HFF-Myc (cell line): ENCODE measurements around the gene SPHK2.

Experiments used
- DNase-seq: peaks from one replicate; pipeline ENCODE4 v3.0.0-alpha.2; 2011; ENCODE audit warnings: low read depth; ENCODE audit errors: extremely low read depth
- H3K4me3 ChIP-seq: replicated peaks from 2 replicates; pipeline ENCODE4 v1.5.1; 2011; ENCODE audit warnings: low read depth, mild to moderate bottlenecking, control low read depth, low read length
- TF ChIP-seq, protein P1 (sequence below): IDR thresholded peaks from 2 replicates; pipeline ENCODE4 v1.5.1; 2012; ENCODE audit warnings: mild to moderate bottlenecking, low read depth, low read length, control low read depth; ENCODE audit errors: missing control alignments

Gene SPHK2

DNA sequence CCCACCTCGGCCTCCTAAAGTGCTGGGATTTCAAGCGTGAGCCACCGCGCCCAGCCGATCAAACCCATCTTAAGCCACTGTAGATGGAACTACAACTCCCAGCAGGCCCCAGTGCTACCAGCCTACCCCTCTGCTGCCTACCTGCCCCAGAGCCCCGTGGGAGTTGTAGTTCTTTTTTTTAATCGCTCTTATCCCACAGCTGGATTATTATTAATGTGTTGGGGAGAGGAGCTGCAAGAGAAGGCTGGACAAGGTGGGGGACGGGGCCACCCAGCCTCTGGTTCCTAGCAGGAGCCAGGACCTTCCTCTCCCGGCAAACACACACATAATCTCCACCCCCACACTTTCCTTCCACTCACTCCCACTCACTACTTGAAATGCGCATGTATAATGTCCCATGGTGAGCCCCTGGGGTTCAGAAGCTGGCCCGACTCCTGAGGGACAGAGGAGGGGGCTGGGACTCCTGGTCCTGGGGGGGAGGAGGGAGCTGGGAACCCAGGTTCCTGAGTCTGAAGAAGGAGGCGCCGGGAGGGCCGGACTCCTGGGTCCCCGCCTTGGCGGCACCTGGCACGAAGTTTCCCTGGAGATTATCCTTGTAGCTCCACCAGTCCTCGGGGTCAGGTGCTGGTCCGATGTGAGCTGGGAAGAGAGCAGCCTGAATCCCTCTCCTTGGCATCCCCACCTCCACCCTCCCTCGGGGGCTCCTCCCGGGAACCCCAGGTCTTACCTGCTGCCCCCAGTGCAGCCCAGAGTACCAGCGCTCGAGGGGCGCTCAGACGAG, 25.7 kb downstream of the SPHK2 start:
- no peak for DNase-seq
- H3K4me3 ChIP-seq = peak overlapping the region; percentile 58
- TF ChIP-seq, protein P1, sequence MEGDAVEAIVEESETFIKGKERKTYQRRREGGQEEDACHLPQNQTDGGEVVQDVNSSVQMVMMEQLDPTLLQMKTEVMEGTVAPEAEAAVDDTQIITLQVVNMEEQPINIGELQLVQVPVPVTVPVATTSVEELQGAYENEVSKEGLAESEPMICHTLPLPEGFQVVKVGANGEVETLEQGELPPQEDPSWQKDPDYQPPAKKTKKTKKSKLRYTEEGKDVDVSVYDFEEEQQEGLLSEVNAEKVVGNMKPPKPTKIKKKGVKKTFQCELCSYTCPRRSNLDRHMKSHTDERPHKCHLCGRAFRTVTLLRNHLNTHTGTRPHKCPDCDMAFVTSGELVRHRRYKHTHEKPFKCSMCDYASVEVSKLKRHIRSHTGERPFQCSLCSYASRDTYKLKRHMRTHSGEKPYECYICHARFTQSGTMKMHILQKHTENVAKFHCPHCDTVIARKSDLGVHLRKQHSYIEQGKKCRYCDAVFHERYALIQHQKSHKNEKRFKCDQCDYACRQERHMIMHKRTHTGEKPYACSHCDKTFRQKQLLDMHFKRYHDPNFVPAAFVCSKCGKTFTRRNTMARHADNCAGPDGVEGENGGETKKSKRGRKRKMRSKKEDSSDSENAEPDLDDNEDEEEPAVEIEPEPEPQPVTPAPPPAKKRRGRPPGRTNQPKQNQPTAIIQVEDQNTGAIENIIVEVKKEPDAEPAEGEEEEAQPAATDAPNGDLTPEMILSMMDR = no peak

DNA sequence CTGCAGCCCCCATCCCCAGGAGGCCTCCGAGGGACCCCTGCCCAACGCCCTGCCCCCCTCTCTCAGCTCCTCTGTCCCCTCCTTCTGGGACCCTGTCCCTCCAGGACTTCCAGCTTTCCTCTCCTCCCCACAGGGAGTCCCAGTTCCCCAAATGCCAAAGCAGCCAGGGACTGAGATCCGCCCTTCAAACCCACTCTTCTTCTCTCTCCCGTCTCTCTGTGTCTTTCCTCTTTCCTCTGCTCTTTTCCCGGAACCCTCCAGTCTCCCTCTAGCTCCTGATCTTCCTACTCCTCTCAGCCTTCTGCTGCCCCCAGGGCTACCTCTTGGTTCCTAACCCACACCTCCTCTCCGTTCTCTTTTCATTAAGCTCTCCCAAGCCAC, 26.3 kb downstream of the SPHK2 start:
- DNase-seq = no peak
- peak overlapping the region; percentile 58 for H3K4me3 ChIP-seq
- TF ChIP-seq, protein P1 = no peak

DNA sequence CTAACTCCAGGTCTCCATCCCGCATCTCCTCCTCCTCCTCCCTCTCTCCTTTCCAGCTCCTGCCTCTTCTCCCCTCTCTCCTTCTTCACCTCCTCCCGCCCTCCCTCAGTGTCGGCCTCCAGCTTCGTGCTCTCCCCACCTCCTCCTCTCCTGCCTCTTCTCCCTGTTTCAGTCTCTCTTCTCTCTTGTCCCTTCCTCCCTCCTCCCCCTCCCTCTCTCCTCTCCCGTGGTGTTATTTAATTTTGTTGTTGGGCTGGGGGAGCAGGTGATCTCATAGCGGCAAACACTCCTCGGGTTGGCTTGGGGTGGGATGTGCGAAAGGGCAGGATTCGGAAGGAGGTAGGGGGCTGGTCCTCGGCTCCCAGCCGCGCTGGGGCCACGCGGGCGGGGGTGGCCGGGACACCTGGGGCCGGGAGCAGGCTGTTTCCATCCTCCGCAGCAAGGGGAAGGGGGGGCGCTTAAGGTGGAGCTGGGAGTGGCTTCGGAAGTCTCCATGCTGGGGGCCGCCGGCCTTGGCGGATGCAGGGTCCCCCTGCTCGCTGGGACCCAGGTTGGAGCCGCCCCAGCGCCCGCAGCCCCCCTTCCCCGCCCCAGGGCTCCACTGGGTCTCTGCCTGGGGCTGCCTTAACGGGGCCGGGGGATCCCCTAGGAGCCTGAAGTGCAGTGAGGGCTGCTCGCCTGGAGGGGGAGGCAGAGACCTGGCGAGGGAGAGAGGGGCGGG, 26.9 kb downstream of the SPHK2 start, which contains the start of gene CA11:
TSS of gene CA11 (minus strand) at position 187 of the 721 bp plus-strand sequence. CDS start 555 bp downstream, outside the sequence.
- DNase-seq = no peak
- TF ChIP-seq, protein P1 = peak; percentile 85

DNA sequence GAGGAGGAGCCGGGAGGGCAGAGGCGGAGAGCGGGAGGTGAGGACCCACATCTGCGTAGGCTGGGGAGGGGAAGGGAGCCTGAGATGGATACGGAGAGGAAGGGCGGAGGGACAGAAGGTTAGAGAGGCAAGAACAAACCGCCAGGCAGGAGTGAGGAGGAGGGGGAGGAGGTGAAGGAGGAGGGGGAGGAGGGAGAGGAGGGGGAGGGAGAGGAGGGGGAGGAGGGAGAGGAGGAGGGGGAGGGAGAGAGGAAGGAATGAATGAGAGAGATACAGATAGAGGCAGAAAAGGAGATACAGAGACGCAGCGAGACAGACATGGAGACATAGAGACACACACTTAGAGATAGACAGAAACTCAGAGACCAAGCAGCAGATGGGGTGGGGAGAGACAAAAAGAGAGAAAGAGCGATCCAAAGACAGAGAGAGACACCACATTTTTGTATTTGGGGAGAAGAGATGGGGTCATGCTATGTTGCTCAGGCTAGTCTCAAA, 27.5 kb downstream of the SPHK2 start:
- peak overlapping the region; percentile 58 for H3K4me3 ChIP-seq
- TF ChIP-seq, protein P1 = no peak
- no peak for DNase-seq

More for the DNA sequence above, 26.9 kb downstream of the SPHK2 start, which contains the start of gene CA11:
- peak within 1 kb of the TSS; percentile 58 for H3K4me3 ChIP-seq

DNA sequence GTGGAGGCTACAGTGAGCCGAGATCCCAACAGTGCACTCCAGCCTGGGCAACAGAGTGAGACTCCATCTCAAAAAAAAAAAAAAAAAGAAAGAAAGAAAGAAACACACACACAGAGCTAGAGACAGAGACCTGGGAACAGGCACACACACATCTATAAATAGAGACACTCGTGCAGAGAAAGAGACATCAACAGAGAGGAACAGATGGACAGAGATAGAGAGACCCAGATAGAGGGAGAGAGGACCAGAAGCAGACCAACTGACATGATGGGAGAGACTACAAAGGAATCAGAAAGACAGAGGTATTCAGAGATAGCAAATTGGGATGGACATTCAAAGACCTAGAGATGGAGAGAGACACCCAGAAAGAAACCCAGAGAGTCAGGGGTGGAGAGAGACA, 28.8 kb downstream of the SPHK2 start:
- no peak overlapping the region for H3K4me3 ChIP-seq
- TF ChIP-seq, protein P1 = no peak
- DNase-seq = no peak

DNA sequence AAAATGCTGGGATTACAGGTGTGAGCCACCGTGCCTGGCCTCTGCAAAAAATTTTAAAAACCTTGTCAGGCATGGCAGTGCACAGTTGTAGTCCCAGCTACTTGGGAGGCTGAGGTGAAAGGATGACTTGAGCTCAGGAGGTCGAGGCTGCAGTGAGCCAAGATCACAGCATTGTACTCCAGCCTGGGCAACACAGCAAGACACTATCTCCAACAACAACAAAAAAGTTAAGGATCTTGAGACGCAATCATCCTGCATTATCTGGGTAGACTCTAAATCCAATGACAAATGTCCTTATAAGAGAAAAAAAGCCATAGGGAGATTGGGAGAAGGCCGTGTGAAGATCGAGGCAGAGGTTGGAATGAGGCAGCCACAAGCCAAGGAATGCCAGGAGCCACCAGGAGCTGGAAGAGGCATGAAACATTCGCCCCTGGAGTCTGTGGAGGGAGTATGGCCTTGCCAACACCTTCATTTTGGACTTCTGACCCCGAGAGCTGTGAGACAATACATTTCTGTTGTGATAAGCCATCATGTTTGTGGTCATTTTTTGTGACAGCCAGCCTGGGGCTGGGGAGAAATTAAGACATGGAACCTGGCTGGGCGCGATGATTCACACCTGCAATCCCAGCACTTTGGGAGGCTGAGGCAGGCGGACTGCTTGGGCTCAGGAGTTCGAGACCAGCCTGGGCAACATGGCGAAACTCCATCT, 31.8 kb downstream of the SPHK2 start:
- no peak for DNase-seq
- TF ChIP-seq, protein P1 = no peak
- no peak overlapping the region for H3K4me3 ChIP-seq
